HUDEP-2 (cell line): ENCODE measurements around the gene SOCS4.
A peak's percentile ranks its signal among the peaks of the same experiment; 100 is the strongest.
"Not testable (repeated sequence)": the region's sequence is repeated elsewhere in the genome, so short reads cannot be mapped to it uniquely, and the experiment has no call there.

Source experiments
- DNase-seq, 76 experiments: peaks; one replicate each; lab custom pipeline; 2025; ENCODE audit not compliant: unreplicated experiment in 76 of 76; lab: John Stamatoyannopoulos, UW

Gene SOCS4

DNA sequence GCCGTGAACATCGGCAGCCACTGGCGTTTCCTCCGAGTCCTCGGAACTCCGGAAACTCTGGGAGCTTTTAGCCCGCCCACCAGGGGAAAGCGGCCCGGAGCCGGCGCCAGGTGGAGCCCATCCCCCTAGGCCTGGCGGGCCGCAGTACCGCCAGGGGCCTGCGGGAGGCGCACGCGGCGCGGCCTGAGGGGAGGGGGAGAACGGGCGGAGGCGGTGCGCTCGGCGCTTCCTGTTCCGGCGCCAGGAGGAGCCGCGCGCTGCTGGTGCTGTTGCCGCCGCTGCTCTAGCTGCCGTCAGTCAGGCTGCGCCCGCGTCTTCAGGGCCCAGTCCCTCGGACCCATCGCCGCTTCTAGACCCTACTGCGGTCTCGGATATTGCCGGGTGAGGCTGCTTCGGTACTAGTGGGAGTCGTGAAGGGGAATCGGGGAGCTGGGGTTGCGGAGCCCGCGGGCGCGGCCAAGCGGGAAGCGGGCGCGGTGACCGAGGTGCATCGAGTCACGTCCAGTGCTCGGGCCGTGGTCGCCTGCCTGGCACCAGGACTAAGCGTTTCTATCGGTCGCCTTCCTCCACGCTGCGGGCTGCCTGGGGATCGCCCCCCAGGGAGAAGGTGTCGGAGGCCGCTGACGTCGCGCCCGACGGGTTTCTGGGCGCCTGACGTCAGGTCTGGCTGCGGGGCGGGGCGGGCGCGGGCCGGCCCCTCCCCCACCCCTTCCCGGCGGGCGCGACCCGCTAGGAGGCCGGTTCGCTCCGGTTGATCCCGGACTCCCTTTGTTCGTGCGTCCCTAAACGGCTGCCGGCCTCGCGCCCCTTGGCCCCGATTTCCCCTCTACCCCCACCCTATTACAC lies 24.6 kb downstream of the SOCS4 start, which contains the start of gene MAPK1IP1L:
Gene MAPK1IP1L (plus strand): TSS at position 225 of the 846 bp plus-strand sequence. CDS start 10,037 bp downstream, outside the sequence.
- peak in 74 of 76 experiments; percentile 31 to 95 (median 84) for DNase-seq

DNA sequence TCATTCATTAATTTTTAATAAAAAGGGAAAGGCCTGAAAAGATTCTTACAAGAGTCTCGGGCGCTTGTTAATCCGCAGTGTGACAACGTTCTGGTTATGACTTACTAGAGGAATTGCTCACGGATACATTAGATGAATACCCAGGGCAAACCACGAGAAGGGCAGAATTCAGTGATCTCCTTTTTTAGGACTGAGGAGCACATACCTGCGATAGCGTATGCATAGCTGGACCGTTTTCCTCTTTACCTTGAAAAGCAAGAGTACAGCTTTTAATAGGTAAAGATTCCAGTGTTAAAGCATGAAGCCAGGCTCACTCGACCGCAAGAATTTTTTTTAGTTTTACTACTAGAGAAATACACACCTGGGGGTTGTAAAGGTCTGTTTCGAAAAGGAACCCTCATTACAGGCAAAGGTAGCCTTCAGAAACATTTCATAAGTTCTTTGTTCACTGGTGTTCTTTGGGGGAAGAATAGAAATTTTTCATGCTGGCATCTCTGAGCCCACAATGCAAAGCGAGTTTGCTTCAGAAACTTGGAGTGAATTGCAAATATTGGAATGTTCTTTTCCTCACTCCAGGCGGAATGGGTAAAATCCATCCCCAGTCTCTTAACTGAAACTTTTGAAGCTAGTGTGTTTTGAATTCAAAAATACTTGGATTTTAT lies 25.4 kb downstream of the SOCS4 start:
- DNase-seq: no peak

DNA sequence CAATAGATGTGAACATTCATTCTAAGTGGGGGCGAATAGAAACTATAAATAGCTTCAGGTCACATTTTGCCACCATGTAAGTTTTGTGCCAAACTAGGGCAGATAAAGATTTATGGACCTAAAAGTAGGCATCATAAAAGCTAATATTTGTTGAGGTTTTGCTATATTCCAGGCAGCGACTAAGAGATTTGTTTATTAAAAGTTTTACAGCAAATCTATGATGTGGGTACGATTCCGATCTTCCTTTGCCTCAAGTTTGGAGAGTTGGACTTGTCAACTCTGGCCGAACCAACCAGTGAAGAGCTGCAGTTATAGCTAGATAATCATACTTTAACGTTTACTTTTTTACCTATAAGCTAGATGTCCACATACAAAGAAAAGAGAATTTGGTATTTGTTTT lies 26.0 kb downstream of the SOCS4 start:
- DNase-seq: no peak

DNA sequence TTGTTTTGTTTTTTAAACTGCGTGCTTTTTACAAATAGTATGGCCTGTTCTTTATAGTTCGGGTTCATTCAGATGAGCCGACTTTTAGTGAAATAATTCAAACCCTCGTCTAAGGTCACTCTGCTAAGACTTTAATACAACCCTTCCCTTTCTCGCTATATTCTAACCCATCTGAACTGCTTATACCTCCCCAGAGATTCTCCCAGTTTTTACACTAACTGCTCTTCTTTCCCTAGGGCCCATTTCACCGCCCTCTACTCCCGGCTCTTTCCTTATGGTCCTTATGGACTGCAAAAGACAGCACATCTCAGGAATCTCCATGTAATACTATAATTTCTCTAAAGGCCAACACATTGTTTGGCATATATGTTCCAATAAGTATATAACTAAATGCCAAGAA lies 26.5 kb downstream of the SOCS4 start:
- DNase-seq: no peak

DNA sequence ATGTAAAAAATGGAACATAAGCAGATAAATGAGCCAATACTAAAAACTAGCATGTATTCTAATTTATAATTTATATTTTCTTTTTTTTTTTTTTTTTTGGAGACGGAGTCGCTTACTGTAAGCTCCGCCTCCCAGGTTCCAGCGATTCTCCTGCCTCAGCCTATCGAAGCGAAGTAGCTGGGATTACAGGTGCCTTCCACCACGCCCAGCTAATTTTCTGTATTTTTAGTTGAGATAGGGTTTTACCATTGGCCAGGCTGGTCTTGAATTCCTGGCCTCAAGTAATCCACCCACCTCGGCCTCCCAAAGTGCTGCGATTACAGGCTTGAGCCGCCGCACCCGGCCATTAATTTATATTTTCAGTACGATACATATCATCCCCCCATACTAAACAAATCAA lies 27.1 kb downstream of the SOCS4 start:
- no peak for DNase-seq

DNA sequence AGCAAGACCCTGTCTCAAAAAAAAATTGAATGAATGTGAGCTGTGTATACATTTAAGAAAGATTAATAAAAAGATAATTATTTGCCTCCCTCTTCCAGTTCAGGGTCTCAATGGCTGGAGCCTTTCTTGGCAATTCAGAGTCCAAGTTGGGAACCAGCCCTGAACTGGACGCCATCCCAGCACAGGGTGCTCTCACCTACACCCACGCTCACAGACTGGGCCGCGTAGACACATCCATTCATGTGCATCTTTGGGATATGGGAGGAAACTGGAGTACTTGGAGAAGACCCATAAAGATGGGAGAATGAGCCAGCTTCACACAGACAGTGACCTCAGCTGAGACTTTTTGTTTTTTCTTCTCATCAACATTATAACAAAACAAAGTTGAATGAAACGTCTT lies 30.9 kb downstream of the SOCS4 start:
- DNase-seq: no peak

DNA sequence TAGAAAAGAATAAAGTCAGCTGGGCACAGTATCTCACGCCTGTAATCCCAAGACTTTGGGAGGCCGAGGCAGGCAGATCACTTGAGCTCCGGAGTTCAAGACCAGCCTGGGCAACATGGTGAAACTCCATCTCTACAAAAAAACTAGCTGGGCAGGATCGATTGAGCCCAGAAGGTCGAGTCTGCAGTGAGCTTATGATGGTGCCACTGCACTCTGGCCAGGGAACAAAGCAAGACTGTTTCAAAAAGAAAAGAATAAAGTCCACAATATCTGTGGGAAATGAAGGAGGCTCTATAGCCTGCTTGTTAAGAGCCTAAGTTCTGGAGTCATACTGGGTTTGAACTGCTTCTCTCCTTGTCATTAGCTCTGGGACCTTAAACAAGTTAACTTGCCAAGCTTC lies 32.3 kb downstream of the SOCS4 start:
- DNase-seq: no peak

DNA sequence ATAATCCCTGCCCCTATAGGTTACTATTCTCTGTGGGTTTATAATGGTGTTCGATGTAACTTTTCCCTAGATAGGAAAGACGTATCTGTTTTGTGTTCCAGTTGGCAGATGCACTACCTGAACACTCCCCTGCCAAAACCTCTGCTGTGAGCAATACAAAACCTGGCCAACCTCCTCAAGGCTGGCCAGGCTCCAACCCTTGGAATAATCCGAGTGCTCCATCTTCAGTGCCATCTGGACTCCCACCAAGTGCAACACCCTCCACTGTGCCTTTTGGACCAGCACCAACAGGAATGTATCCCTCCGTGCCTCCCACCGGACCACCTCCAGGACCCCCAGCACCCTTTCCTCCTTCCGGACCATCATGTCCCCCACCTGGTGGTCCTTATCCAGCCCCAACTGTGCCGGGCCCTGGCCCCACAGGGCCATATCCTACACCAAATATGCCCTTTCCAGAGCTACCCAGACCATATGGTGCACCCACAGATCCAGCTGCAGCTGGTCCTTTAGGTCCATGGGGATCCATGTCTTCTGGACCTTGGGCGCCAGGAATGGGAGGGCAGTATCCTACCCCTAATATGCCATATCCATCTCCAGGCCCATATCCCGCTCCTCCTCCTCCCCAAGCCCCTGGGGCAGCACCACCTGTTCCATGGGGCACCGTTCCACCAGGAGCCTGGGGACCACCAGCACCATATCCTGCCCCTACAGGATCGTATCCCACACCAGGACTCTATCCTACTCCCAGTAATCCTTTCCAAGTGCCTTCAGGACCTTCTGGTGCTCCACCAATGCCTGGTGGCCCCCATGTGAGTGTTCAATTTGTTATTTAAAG lies 35.7 kb downstream of the SOCS4 start:
- no peak for DNase-seq

DNA sequence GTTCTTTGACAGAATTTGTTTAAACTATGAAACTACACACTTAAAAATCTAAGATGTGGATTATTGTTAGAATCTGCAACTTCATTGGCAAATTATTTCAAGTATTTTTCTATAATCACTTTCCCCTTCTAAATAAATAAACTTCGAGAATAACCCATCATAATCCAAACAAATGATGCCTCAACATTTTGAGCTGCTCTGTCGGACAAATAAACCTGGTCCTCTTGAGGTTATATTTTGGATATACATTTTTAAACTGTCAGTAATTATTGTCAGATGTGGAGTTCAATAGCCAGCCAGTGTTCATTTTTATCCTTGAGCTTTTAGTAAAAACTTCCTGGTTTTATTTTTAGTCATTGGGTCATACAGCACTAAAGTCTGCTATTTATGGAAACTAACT lies 37.9 kb downstream of the SOCS4 start:
- DNase-seq: not testable (repeated sequence)

DNA sequence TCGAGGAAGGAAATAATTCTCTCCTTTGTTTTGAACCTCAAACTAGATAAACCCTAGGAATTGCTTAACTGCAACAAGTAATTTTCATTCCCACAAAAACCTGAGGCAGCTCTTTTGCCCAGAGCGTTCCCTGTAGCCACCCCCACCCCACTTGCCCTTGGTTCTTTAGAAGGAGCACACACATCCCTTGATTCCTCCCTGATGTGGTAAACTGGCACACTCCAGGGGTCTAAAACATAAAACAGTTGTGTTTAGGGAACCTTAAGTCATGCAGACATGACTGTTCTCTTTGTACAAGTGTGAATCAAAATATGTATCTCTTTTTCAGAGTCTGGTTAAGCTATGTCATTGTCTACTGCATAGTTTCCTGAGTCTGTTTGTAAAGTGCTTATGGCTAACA lies 38.4 kb downstream of the SOCS4 start:
- no peak for DNase-seq

DNA sequence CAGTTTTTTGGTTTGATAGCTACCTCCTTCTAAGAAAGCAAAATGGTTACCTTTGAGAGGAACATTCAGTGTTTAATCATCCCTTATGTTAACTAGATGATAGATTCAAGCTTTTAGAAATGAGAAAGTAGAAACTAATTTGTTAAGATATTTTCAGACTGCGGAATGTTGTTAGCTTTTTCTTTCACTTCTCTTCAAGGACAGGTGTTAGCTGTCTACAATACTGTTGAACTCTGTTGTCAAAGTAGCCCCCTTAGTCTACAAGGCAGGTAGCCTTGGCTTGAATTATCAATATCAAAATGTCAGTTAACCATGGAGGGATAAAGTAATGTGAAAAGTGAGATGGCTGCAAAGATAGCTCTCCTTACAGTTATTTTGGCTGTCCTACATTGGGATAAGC lies 39.2 kb downstream of the SOCS4 start:
- DNase-seq: no peak

DNA sequence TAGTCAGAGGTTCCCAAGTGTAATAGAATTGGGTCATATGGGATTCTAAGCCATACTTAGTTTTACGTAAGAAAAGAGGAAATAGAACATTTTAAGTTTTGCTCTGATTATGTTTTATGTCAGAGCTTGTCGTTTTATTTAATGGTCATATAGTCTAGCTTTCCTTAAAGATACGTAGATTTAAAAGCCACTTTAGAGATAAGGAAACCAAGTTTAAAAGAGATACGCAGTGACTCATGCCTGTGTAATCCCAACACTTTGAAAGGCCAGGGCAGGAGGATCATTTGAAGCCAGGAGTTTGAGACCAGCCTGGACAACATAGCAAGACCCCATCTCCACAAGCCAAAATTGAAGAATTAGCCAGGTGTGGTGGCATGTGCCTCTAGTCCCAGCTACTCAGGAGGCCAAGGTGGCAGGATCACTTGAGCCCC lies 44.0 kb downstream of the SOCS4 start:
- no peak for DNase-seq

DNA sequence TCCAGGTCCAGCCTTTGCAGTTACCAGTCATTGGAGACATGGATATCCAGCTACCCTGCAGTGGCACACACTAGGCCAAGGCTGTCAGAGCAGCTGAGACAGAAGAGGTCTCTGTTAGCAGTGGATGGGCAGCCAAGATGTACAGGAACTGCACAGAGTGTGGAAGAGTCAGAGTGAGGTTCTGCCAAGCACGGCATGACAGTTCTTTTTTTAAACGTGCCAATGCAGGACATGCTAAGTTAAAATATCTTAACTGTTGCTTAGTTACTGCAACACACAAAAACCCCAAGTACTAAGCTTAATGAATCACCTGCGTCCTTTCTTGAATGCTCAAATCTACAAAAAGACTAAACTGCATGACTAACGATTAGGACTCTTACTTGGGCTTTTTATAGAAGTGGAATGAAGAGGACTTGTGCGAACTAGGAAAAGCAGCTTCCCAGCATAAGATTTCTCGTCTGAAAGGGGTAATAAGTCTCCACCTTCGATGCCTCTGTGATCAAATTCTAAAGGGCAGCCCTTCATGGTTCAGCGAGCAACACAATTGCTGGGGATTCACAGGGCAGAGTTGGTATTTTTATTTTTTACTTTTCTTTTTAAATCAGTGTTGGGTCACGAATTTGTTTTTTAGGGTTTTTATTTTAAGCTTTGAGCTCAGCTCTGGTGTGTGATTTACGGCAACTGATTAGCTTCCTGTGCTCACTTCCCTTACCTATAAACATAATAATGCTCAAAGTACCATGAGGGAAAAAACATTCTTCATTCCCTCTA lies 45.0 kb downstream of the SOCS4 start:
- no peak for DNase-seq

DNA sequence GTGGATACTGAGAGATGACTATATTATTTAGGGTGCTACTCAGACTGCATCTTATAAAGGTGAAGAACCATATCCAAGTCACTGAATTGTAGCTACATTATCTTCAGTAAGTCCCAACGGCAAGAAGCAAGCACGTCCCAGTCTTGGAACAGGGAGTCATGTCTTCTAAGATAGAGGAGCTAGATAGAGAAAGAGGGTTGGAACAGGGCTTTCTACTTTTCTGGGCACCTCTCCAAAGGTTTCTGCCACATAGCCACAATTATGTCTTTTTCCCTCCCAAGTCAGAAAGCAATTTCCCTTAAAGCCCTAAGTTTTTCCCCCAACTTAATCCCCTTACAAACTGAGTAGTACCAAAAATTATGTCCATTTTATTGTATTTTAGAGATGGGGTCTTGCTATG lies 46.8 kb downstream of the SOCS4 start:
- peak in 36 of 76 experiments; percentile 4 to 60 (median 26) for DNase-seq

DNA sequence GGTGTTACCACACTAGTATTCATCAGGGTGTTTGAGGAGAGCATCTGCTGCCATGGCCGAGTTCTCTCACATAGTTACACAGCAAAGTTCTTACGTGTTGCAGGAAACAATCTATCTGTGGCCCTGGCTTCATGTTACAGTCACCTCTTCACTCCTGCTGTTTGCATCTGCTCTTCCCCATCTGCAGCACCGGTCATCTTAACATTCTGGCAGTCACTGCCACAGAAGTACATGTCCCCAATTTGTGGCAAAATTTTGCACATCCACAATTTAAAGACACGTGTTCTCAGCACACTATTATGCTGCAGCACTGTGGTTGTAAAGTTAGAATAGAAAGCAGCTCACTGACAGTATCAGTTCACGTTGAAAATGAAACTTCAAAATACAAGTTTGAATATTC lies 47.6 kb downstream of the SOCS4 start:
- no peak for DNase-seq

DNA sequence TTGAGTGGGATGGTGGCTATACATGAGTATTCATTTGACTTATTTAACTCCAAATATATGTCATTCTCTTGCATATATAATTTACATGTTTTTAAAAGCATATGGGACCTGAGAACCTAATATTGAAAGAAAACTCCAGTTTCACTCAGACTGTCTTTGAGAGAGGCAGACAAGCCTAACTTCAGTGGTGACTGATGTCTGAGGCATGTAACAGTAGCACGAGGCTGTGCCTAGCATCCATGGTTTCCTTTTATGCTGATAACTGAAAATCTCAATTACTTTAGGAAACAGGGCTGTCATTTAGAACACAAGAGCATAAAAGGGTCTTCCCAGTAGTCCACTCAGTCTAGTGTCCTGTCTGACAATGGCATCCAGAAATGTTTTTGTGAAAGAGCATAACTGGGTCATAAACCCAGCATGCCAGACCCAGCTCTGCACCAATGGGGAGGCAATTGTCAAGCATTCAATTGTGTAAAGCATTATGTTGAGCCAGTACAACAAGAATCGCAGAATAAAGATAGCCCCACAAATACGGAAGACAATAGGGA lies 48.7 kb downstream of the SOCS4 start:
- no peak for DNase-seq

DNA sequence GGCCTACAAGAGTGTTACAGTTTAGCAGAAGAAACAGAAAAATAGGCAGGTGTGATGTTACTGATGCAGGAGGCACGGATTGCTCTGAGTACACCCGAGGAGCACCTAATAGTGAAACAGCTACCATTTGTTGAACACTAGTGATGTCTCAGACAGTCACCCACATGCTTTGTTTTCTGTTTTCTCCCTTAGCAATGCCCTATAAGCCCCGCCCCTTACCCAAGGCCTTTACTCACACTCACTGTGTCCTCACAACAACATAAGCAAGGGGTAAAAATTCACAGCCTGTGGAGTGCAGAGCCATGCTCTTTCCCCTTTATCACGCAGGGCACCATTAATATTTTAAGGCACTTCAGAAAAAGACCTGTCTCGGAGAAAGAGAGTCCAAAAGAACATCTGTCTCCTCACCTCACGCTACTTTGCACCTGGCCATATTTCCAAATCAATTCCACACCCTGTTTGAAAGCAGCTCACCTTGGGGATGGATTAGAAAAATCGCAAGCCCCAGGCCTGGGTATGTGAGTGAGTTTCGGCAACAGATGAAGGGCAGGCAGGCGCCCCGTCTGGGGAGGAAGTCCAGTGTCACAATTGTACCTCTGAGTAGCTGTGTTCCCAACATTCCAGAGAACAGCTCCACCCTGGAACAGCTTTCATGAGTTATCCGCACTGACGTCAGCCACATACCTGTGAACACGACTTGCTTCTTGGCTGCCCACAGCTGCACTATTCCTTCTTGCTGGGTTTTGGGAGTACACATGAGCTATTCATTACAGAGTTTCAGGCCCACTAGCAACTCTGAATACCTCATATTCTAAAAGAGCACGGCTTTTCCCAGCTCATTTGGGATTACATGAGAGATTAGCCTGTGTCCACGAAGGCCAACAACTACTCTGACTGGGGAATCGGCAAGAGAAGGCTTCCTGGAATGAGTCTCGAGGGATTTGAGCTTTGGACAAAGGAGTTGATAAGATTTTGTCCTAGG lies 50.4 kb downstream of the SOCS4 start:
- peak in 1 of 76 experiments; percentile 14 for DNase-seq

DNA sequence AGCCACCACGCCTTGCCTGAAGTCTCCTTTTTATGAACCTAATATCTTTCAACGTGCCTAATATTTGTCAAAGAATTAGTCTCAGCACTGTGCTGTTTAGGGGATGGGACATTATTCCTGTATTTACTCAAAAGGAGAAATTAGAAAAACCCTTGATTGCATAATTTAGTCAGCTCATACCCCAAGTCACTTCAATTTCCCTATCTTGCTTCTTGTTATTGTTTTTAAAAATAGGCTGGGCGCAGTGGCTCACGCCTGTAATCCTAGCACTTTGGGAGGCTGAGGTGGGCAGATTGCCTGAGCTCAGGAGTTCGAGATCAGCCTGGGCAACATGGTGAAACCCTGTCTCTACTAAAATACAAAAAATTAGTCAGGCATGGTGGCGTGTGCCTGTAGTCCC lies 52.9 kb downstream of the SOCS4 start:
- not testable (repeated sequence) for DNase-seq
